DND-41 (cell line): ENCODE data around the gene SEPTIN1.

Experiments
- ATAC-seq: fragments of 200-7000 bp; cut with Tn5 transposase; 3 replicates; pipeline ENCODE4 v1.9.1; 2021; ENCODE audit warnings: low read depth; ENCODE audit not compliant: insufficient read depth
- DNase-seq: peaks from one replicate; pipeline ENCODE4 v3.0.0-alpha.2; 2020
- H2AFZ ChIP-seq: 2 replicates; pipeline ENCODE4 v1.6.0; 2012; ENCODE audit warnings: low read depth, low read length
- H3K27ac ChIP-seq: 2 replicates; pipeline ENCODE4 v1.5.1; 2012; ENCODE audit warnings: low read length, inconsistent platforms
- H3K27me3 ChIP-seq: fragments of 200-600 bp; sonication (generic); 2 replicates; pipeline ENCODE4 v1.6.0; 2012; ENCODE audit warnings: low read length, mild to moderate bottlenecking, inconsistent platforms; ENCODE audit not compliant: insufficient read depth, poor library complexity
- H3K36me3 ChIP-seq: 2 replicates; pipeline ENCODE4 v1.5.1; 2012; ENCODE audit warnings: low read length, inconsistent platforms; ENCODE audit not compliant: insufficient read depth
- H3K4me1 ChIP-seq: 2 replicates; pipeline ENCODE4 v1.5.1; 2012; ENCODE audit warnings: mild to moderate bottlenecking, low read length; ENCODE audit not compliant: insufficient read depth
- H3K4me2 ChIP-seq: 2 replicates; pipeline ENCODE4 v1.6.0; 2012; ENCODE audit warnings: mild to moderate bottlenecking, moderate library complexity, low read length, inconsistent platforms; ENCODE audit not compliant: insufficient read depth
- H3K4me3 ChIP-seq, 2 experiments: fragments of 200-600 bp in 1 of 2; shearing (Covaris generic) in 1 of 2; 2 replicates each; pipeline ENCODE4 v1.5.1; 2012 to 2016; ENCODE audit warnings: inconsistent platforms in 2 of 2, low read length in 2 of 2, mild to moderate bottlenecking in 2 of 2, low read depth in 1 of 2, moderate library complexity in 1 of 2
- H3K79me2 ChIP-seq: 2 replicates; pipeline ENCODE4 v1.6.0; 2012; ENCODE audit warnings: low read length, inconsistent platforms; ENCODE audit not compliant: insufficient read depth
- H3K9ac ChIP-seq: 2 replicates; pipeline ENCODE4 v1.6.0; 2012; ENCODE audit warnings: low read depth, mild to moderate bottlenecking, inconsistent platforms, low read length, moderate library complexity
- H3K9me3 ChIP-seq: 2 replicates; pipeline ENCODE4 v1.5.1; 2012; ENCODE audit warnings: low read length, moderate library complexity, mild to moderate bottlenecking, inconsistent platforms; ENCODE audit not compliant: insufficient read depth, severe bottlenecking
- H4K20me1 ChIP-seq: 2 replicates; pipeline ENCODE4 v1.6.0; 2012; ENCODE audit warnings: low read length; ENCODE audit not compliant: insufficient read depth
- EZH2 ChIP-seq: IDR thresholded peaks from 3 replicates; pipeline ENCODE4 v1.6.1; 2012; ENCODE audit warnings: borderline replicate concordance, low read depth, mild to moderate bottlenecking, moderate library complexity, low read length, inconsistent platforms; ENCODE audit not compliant: severe bottlenecking
- TF ChIP-seq, protein P1 (sequence below): IDR thresholded peaks from 2 replicates; pipeline ENCODE4 v1.5.1; 2012; ENCODE audit warnings: borderline replicate concordance, low read length, moderate library complexity, mild to moderate bottlenecking; ENCODE audit not compliant: poor library complexity, severe bottlenecking; ENCODE audit errors: extremely low read depth

SEPTIN1 gene

DNA sequence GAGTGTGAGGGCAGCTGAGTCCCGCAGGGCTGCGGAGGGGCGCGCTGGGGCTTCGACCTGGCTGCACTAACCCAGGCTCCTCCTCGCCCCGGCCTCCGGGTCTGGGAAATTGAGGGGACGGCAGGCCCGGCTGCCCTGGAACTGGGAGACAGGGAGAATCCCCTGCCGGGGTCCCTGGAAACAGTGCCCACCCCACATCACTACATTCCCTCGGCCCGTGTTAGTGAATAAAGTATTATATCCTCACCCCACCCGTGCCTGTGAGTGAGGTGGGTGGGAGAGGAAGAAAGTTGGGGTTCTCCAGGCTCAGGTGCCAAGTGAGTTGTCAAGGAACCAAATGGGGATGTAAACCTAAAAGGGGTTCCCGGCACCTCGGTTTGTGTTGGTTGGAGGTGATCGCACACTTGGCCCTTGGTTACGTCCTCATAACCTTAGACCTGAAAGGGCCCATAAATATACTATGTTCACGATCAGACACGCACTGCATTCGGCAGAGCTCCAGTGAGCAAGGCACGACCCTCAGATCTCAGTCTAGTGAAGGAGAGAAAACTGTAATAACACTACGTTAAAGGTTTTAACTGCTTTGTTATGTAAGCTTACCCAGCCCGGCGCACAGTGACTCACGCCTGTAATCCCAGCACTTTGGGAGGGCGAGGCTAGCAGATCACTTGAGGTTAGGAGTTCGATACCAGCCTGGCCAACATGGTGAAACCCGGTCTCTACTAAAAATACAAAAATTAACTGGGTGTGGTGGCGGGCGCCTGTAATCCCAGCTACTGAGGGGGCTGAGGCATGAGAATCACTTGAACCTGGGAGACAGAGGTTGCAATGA is 36.2 kb upstream of the SEPTIN1 start:
- ATAC-seq, result no peak
- Histone ChIP-seq H3K4me2 (peak overlapping the region; percentile 87), H2AFZ (peak overlapping the region; percentile 88), H3K36me3 (peaks cover 47% of the 10 kb centered on the region), H3K27me3 (no peaks in the 10 kb centered on the region), H3K9me3 (no peaks in the 10 kb centered on the region), H3K4me1 (peaks cover 23% of the 10 kb centered on the region), H3K27ac (peak overlapping the region; percentile 87), H4K20me1 (peaks cover 11% of the 10 kb centered on the region; the same call in 1 of the 2 replicates), H3K9ac (peak overlapping the region; percentile 74), H3K79me2 (peaks cover 20% of the 10 kb centered on the region; the same call in 1 of the 2 replicates), H3K4me3 (peak overlapping the region; percentile 30 to 70; a peak in 3 of 4 replicates)
- DNase-seq, result no peak
- TF ChIP-seq EZH2, result no peak
- TF ChIP-seq, protein P1, sequence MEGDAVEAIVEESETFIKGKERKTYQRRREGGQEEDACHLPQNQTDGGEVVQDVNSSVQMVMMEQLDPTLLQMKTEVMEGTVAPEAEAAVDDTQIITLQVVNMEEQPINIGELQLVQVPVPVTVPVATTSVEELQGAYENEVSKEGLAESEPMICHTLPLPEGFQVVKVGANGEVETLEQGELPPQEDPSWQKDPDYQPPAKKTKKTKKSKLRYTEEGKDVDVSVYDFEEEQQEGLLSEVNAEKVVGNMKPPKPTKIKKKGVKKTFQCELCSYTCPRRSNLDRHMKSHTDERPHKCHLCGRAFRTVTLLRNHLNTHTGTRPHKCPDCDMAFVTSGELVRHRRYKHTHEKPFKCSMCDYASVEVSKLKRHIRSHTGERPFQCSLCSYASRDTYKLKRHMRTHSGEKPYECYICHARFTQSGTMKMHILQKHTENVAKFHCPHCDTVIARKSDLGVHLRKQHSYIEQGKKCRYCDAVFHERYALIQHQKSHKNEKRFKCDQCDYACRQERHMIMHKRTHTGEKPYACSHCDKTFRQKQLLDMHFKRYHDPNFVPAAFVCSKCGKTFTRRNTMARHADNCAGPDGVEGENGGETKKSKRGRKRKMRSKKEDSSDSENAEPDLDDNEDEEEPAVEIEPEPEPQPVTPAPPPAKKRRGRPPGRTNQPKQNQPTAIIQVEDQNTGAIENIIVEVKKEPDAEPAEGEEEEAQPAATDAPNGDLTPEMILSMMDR, result no peak

DNA sequence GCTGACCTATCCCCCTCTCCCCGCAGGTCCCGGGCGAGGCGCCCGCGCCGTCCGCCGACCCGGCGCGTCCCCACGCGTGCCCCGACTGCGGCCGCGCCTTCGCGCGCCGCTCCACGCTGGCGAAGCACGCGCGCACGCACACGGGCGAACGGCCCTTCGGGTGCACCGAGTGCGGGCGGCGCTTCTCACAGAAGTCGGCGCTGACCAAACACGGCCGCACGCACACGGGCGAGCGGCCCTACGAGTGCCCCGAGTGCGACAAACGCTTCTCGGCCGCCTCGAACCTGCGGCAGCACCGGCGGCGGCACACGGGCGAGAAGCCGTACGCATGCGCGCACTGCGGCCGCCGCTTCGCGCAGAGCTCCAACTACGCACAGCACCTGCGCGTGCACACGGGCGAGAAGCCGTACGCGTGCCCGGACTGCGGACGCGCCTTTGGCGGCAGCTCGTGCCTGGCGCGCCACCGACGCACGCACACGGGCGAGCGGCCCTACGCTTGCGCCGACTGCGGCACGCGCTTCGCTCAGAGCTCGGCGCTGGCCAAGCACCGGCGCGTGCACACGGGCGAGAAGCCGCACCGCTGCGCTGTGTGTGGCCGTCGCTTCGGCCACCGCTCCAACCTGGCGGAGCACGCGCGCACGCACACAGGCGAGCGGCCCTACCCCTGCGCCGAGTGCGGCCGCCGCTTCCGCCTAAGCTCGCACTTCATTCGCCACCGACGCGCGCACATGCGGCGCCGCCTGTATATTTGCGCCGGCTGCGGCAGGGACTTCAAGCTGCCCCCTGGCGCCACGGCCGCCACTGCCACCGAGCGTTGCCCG is 35.4 kb upstream of the SEPTIN1 start:
- peak overlapping the region; percentile 87 for H3K4me2 ChIP-seq
- ATAC-seq, result peak; percentile 87
- peak overlapping the region; percentile 87 for H3K27ac ChIP-seq
- H3K9ac ChIP-seq, result peak overlapping the region; percentile 74
- H3K27me3 ChIP-seq, result no peaks in the 10 kb centered on the region
- H3K9me3 ChIP-seq, result no peaks in the 10 kb centered on the region
- peaks cover 11% of the 10 kb centered on the region; the same call in 1 of the 2 replicates for H4K20me1 ChIP-seq
- H3K79me2 ChIP-seq, result peaks cover 27% of the 10 kb centered on the region; the same call in 1 of the 2 replicates
- DNase-seq, result peak; percentile 91
- peaks cover 24% of the 10 kb centered on the region for H3K4me1 ChIP-seq
- peak overlapping the region; percentile 88 for H2AFZ ChIP-seq
- H3K36me3 ChIP-seq, result peaks cover 48% of the 10 kb centered on the region
- H3K4me3 ChIP-seq, result peak overlapping the region; percentile 30 to 70; a peak in 3 of 4 replicates
- no peak for TF ChIP-seq EZH2
- TF ChIP-seq, protein P1, result peak; percentile 7

DNA sequence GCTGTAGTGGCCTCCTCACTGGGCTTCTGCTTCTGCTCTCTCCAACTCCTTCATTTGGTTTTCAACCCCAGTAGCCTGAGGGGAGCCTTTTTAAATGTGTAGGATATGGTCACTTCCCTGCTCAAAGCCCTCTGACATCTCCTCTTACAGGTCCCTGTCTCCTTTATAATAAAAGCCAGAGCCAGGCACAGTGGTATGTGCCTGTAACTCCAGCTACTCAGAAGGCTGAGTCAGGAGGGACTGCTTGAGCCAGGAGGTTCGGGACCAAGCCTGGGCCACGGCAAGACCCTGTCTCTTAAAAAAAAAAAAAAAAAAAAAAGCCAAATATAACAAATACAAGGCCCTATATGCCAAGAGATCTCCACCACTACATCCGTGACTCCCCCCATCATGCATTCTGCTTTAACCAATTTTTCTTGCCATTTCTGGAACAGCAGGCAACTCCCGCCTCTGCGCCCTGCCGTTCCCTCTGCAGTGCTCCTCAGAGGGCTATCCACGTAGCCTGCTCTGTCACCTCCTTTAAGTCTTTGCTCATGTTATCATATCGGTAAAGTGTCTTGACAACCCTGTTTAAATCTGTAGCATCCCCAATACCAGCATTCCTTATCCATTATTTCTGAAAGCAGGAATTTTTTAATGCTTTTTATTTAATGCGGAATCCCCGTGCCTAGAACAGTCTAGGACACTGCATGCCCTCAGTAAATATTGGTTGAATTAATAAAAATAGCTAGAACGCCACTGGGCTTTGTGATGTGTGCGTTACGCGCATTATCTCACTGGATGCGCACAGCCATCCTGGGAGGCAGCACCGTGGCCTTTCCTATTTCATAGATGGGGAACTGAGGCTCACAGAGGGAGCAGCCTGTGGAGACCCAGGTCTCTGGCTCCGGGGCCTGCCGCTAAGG is 34.5 kb upstream of the SEPTIN1 start:
- peak overlapping the region; percentile 87 for H3K4me2 ChIP-seq
- H3K9me3 ChIP-seq, result no peaks in the 10 kb centered on the region
- H4K20me1 ChIP-seq, result peaks cover 11% of the 10 kb centered on the region; the same call in 1 of the 2 replicates
- peaks cover 48% of the 10 kb centered on the region for H3K36me3 ChIP-seq
- H3K79me2 ChIP-seq, result peaks cover 32% of the 10 kb centered on the region
- no peaks in the 10 kb centered on the region for H3K27me3 ChIP-seq
- TF ChIP-seq, protein P1, result no peak
- TF ChIP-seq EZH2, result no peak
- H3K4me3 ChIP-seq, result peak overlapping the region in 1 of 2 experiments; percentile 70; a peak in 2 of 4 replicates
- peak overlapping the region; percentile 88 for H2AFZ ChIP-seq
- H3K27ac ChIP-seq, result peak overlapping the region; percentile 87; the same call in 1 of the 2 replicates
- ATAC-seq (no peak), DNase-seq (no peak)
- H3K4me1 ChIP-seq, result peaks cover 33% of the 10 kb centered on the region
- H3K9ac ChIP-seq, result peak overlapping the region; percentile 74
